Left lung (tissue), 10 donors: ENCODE measurements around the gene PITX3. TPM values are rescaled to one million over a fixed set of nuclear protein-coding genes. Genes with fewer than 3 reads are reported as not detected.

ENCODE experiments used
- ATAC-seq: fragments of 200-7000 bp; cut with Tn5 transposase; one replicate; pipeline ENCODE4 v1.9.1; 2020; ENCODE audit warnings: moderate library complexity
- DNase-seq, 4 donors: peaks; one replicate each; pipeline ENCODE4 v3.0.0-alpha.2; 2013 to 2020
- H3K27ac ChIP-seq, 2 donors: fragments of 200-600 bp; sonication (generic) in 1 of 2; one replicate each; pipeline versions ENCODE4 v1.5.0 to v1.8.0; 2020 to 2021
- H3K27me3 ChIP-seq, 2 donors: fragments of 200-600 bp; sonication (generic) in 1 of 2; one replicate each; pipeline versions ENCODE4 v1.5.0 to v1.8.0; 2020 to 2021
- H3K36me3 ChIP-seq, 2 donors: fragments of 200-600 bp; sonication (generic) in 1 of 2; one replicate each; pipeline versions ENCODE4 v1.5.0 to v1.8.0; 2020 to 2021
- H3K4me1 ChIP-seq, 2 donors: fragments of 200-600 bp; one replicate each; pipeline ENCODE4 v1.8.0; 2021
- H3K4me3 ChIP-seq, 2 donors: fragments of 200-600 bp; sonication (generic) in 1 of 2; one replicate each; pipeline versions ENCODE4 v1.5.0 to v1.8.0; 2020 to 2021; ENCODE audit warnings: mild to moderate bottlenecking in 1 of 2
- H3K9me3 ChIP-seq, 2 donors: fragments of 200-600 bp; sonication (generic) in 1 of 2; one replicate each; pipeline versions ENCODE4 v1.5.0 to v1.8.0; 2020 to 2021
- intact Hi-C, 2 donors: fragments of 100-400 bp; cut with DNase I; formaldehyde crosslinking; loops; one replicate each; pipeline versions ENCODE4 v1.11.2 to v1.14.2; 2022
- polyA plus RNA-seq, 6 donors: library from polyadenylated mRNA; unstranded; fragments of 120-200 nt; gene quantifications; one replicate each; pipeline ENCODE4 v1.2.1, GENCODE V29; 2013; ENCODE audit not compliant: insufficient read length in 6 of 6
- total RNA-seq, 2 donors: library from RNA; stranded (reverse); fragmentation: NEBNext Ultra II Directional; extraction: Animal tissue kit (Norgen Biotek cat#: 25700); gene quantifications; one replicate each; pipeline ENCODE4 v1.2.1, GENCODE V29; 2021
- TF ChIP-seq, protein P1 (sequence below), 2 donors: fragments of 200-600 bp; sonication (generic) in 1 of 2; IDR thresholded peaks; one replicate each; pipeline versions ENCODE4 v1.5.0 to v1.8.0; 2021; ENCODE audit warnings: antibody characterized with exemption in 2 of 2
- donor health status: DM: no; HTN: yes; CAD: no.
- donor health status: DM: no; HTN: no; CAD: no.

Gene PITX3
- total and polyA plus RNA-seq, 8 donors = 0.28 to 1.4 (median 0.32) TPM; not detected in 1

DNA sequence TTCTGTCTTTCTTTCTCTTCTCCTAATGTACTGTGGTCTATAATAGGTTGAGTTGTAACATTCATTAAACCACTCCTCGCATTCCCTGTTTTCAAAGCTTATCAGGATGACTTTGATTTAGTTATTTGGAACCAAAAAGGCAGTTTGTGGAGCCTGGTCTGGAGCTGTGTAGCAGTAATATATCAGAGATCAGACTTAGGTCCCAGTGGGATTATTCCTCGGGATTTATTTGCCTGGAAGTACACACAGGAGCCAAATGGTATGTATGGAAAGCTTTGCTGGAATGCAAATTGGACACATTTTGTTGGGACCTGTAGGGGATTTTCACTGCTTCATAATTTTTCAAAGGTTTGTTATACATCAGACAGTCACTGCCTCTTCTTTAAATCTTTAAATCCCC, 44.9 kb upstream of the PITX3 start:
- peaks cover under 1 to 15% of the 10 kb centered on the region in 2 donors for H3K4me1 ChIP-seq
- ATAC-seq (no peak), DNase-seq (no peak)
- intact Hi-C loops = no loop called here
- no peaks in the 10 kb centered on the region for H3K9me3 ChIP-seq
- H3K4me3 ChIP-seq = no peak overlapping the region
- TF ChIP-seq, protein P1, sequence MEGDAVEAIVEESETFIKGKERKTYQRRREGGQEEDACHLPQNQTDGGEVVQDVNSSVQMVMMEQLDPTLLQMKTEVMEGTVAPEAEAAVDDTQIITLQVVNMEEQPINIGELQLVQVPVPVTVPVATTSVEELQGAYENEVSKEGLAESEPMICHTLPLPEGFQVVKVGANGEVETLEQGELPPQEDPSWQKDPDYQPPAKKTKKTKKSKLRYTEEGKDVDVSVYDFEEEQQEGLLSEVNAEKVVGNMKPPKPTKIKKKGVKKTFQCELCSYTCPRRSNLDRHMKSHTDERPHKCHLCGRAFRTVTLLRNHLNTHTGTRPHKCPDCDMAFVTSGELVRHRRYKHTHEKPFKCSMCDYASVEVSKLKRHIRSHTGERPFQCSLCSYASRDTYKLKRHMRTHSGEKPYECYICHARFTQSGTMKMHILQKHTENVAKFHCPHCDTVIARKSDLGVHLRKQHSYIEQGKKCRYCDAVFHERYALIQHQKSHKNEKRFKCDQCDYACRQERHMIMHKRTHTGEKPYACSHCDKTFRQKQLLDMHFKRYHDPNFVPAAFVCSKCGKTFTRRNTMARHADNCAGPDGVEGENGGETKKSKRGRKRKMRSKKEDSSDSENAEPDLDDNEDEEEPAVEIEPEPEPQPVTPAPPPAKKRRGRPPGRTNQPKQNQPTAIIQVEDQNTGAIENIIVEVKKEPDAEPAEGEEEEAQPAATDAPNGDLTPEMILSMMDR (IDR thresholded peaks at IDR 0.05) = no peak
- H3K27ac ChIP-seq = no peak overlapping the region
- no peaks in the 10 kb centered on the region for H3K27me3 ChIP-seq
- H3K36me3 ChIP-seq = peaks cover 0 to 12% of the 10 kb centered on the region in 2 donors

DNA sequence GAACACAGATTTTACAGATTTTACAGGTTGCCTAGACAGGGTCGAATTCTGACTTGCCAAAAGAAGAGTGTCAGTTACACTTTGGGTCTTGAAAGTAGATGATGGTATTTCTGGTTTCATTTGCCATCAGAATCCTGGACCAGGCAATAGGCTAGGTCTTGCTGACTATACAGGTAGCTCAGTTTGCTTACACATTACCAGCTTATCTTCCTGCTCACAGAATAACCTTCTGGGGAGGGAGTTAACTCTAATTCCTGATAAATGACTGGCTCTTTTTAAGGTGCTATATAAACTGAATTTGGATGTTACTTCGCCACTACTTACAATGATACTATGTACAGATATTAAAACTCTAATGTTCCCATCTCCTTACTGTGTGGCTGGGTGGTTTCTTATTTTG, 43.8 kb upstream of the PITX3 start:
- TF ChIP-seq, protein P1 (IDR thresholded peaks at IDR 0.05) = no peak
- Histone ChIP-seq H3K36me3 (peaks cover 0 to 12% of the 10 kb centered on the region in 2 donors), H3K4me1 (peaks cover 10 to 23% of the 10 kb centered on the region in 2 donors), H3K4me3 (no peak overlapping the region), H3K9me3 (no peaks in the 10 kb centered on the region), H3K27me3 (no peaks in the 10 kb centered on the region), H3K27ac (no peak overlapping the region)
- intact Hi-C loops = no loop called here
- no peak for DNase-seq
- ATAC-seq = no peak

DNA sequence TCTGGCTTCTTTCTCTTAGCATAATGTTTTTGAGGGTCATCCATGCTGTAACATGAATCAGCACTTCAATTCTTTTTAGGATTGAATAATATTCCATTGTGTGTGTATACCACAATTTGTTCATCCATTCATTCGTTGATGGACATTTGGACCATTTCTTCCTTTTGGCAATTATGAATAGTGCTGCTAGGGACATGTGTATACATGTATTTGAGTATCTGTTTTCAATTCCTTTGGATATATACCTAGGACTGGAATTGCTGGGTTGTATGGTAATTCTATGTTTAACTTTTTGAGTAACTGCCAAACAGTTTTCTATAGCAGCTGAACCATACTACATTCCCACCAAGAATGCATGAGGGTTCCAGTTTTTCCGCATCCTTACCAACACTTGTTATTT, 43.2 kb upstream of the PITX3 start:
- Histone ChIP-seq H3K27ac (no peak overlapping the region), H3K9me3 (no peaks in the 10 kb centered on the region), H3K4me1 (peaks cover 16 to 28% of the 10 kb centered on the region in 2 donors), H3K27me3 (no peaks in the 10 kb centered on the region), H3K4me3 (no peak overlapping the region), H3K36me3 (peaks cover 0 to 12% of the 10 kb centered on the region in 2 donors)
- intact Hi-C loops = no loop called here
- TF ChIP-seq, protein P1 (IDR thresholded peaks at IDR 0.05) = no peak
- DNase-seq (no peak), ATAC-seq (no peak)

DNA sequence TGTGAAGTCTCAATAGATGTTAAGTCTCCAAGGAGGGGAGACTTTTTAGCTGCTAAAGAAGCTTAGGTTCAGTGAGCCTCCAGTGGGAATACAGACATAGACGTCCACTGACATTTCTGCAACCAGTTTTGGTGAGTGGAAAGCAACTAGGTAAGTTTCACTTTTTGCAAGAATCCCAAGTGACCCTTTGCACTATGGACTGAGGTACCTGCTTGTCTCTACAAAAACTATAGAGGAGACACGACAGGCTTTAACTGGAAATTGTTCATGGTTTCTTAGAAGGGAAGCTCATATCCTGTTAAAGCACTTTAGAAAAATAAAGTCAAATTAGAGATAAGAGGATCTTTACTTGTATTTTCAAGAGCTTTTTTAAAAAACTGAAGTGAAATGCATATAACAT, 42.6 kb upstream of the PITX3 start:
- H3K36me3 ChIP-seq = peaks cover 0 to 12% of the 10 kb centered on the region in 2 donors
- TF ChIP-seq, protein P1 (IDR thresholded peaks at IDR 0.05) = no peak
- no peak overlapping the region for H3K27ac ChIP-seq
- intact Hi-C loops = no loop called here
- DNase-seq (no peak), ATAC-seq (no peak)
- no peaks in the 10 kb centered on the region for H3K9me3 ChIP-seq
- H3K4me3 ChIP-seq = no peak overlapping the region
- H3K4me1 ChIP-seq = peaks cover 18 to 28% of the 10 kb centered on the region in 2 donors
- no peaks in the 10 kb centered on the region for H3K27me3 ChIP-seq

DNA sequence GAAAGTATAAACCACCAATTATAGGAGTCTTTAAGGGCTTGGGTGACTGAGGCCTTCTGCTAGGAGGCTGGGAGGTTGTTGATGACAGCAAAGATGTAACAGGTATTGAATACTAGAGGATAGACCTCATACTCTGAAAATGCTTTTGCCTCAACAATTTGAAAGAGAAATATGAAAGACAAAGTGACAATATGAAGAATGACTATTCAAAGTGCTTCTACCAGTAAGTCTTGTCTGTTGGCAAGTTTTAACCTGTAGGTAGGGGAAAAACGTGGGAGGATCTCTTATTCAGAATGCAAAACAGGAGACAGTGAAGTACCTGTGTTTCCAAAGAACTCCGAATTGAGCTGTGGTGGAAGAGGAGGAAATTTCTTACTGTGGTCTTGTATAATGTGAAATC, 42.2 kb upstream of the PITX3 start:
- TF ChIP-seq, protein P1 (IDR thresholded peaks at IDR 0.05) = no peak
- peaks cover 0 to 12% of the 10 kb centered on the region in 2 donors for H3K36me3 ChIP-seq
- peaks cover 18 to 28% of the 10 kb centered on the region in 2 donors for H3K4me1 ChIP-seq
- no peak overlapping the region for H3K4me3 ChIP-seq
- ATAC-seq (no peak), DNase-seq (no peak)
- intact Hi-C loops = no loop called here
- H3K27ac ChIP-seq = no peak overlapping the region
- no peaks in the 10 kb centered on the region for H3K9me3 ChIP-seq
- H3K27me3 ChIP-seq = no peaks in the 10 kb centered on the region
